ENCODE results near the gene CHPF2. TPM values are rescaled to one million over a fixed set of nuclear protein-coding genes. Genes with fewer than 3 reads are reported as not detected.

The CHPF2 gene
- total RNA-seq, 2 experiments from 2014 or later, result 34.7 to 36.1 TPM

DNA sequence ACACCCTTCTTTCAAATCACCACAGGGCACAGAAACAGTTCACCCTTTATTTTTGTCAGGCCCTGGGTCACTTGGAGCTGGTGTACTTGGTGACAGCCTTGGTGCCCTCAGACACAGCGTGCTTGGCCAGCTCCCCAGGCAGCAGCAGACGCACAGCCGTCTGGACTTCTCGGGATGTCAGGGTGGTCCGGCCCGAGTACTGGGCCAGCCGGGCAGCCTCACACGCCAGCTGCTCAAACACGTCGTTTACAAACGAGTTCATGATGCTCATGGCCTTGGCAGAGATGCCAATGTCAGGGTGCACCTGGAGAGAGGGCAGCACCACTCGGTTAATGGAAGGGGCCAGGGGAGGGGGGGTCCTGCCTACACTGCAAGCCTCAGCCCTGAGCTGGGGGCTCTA, 24.5 kb upstream of the CHPF2 start:
- Mint-ChIP-seq H3K4me3 (peak overlapping the region; percentile 36), H3K27ac (peak overlapping the region; percentile 83), H3K4me1 (ENCODE audit: low read depth) (peaks cover 28% of the 10 kb centered on the region), H3K27me3 (ENCODE audit: low read depth) (peaks cover 19% of the 10 kb centered on the region), H3K36me3 (ENCODE audit: low read depth) (peaks cover 4% of the 10 kb centered on the region), H3K9me3 (ENCODE audit: insufficient read depth) (no peaks in the 10 kb centered on the region)
- POLR2A ChIA-PET, result interaction anchor here (0.8 to 0.9 kb wide), 2 partner anchors 19 to 70 kb away, joined by 3 to 4 read pairs; partner anchors contain the start of gene ABCF2
- CTCF ChIA-PET, result interaction anchor here (0.6 to 3.6 kb wide), 7 partner anchors 36 to 161 kb away, joined by 3 to 16 read pairs (median 3); no protein-coding TSS in a partner anchor
- ATAC-seq (no peak), DNase-seq (no peak)

DNA sequence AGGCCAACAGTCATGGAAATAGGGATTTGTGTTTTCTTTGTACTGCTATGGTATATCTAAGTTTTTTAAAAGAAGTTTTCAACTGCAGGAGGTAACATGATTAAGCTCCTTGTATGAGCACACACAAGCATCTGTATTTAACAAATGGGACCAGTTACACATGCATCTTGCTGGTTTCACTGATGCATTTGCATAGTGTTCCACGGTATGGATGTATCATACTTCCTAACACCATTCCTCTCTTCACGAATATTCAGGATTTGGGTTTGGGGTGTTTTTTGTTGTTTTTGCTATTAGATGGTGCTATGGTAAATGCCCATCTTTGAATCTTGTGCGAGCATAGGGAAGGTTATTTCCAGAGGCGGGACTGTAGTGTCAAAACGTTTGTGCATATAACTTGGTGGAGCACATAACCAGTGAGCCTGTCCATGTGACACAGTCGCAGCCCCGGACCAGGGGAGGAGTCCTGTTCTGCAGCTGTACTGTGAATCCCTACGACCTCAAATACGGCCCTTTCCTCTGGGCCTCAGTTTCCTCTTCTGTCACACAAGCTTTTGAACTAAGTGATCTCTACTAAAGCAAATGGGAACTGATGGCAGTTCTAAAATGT, 23.9 kb upstream of the CHPF2 start:
- ATAC-seq, result no peak
- Mint-ChIP-seq H3K27me3 (ENCODE audit: low read depth) (peaks cover 17% of the 10 kb centered on the region), H3K27ac (no peak overlapping the region), H3K4me1 (ENCODE audit: low read depth) (peaks cover 28% of the 10 kb centered on the region), H3K4me3 (no peak overlapping the region), H3K9me3 (ENCODE audit: insufficient read depth) (no peaks in the 10 kb centered on the region), H3K36me3 (ENCODE audit: low read depth) (peaks cover 10% of the 10 kb centered on the region)
- no peak for DNase-seq
- POLR2A ChIA-PET, result interaction anchor here (0.8 to 0.9 kb wide), 2 partner anchors 18 to 70 kb away, joined by 3 to 4 read pairs; partner anchors contain the start of gene ABCF2
- CTCF ChIA-PET, result interaction anchor here (0.8 to 3.6 kb wide), 5 partner anchors 36 to 160 kb away, joined by 3 to 16 read pairs (median 3); no protein-coding TSS in a partner anchor

DNA sequence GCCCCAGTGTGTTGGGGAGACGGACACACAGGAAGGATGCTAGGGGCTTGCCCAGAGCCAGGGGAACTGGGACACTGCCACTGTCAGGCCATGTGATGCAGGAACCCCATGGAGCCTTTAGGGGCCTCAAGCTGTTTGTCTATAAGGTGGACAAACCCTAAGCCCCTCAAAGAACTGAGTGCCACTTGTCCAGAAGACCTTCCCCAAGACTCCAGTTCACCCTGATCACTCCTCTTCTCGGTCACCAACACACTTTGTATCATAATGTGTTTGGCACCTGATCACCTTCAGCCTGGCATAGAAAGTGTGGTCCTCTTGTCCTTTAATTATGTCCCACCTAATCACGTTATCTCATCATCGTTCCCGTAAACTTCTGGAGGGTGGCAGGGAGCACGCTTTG, 22.7 kb upstream of the CHPF2 start:
- no peak for ATAC-seq
- H3K27ac Mint-ChIP-seq, result peak overlapping the region; percentile 13
- peaks cover 28% of the 10 kb centered on the region for H3K4me1 Mint-ChIP-seq (ENCODE audit: low read depth)
- CTCF ChIA-PET, result no interaction called here
- DNase-seq, result no peak
- POLR2A ChIA-PET, result no interaction called here
- no peak overlapping the region for H3K4me3 Mint-ChIP-seq
- no peaks in the 10 kb centered on the region for H3K9me3 Mint-ChIP-seq (ENCODE audit: insufficient read depth)
- H3K36me3 Mint-ChIP-seq (ENCODE audit: low read depth), result peaks cover 16% of the 10 kb centered on the region
- peaks cover 12% of the 10 kb centered on the region for H3K27me3 Mint-ChIP-seq (ENCODE audit: low read depth)

DNA sequence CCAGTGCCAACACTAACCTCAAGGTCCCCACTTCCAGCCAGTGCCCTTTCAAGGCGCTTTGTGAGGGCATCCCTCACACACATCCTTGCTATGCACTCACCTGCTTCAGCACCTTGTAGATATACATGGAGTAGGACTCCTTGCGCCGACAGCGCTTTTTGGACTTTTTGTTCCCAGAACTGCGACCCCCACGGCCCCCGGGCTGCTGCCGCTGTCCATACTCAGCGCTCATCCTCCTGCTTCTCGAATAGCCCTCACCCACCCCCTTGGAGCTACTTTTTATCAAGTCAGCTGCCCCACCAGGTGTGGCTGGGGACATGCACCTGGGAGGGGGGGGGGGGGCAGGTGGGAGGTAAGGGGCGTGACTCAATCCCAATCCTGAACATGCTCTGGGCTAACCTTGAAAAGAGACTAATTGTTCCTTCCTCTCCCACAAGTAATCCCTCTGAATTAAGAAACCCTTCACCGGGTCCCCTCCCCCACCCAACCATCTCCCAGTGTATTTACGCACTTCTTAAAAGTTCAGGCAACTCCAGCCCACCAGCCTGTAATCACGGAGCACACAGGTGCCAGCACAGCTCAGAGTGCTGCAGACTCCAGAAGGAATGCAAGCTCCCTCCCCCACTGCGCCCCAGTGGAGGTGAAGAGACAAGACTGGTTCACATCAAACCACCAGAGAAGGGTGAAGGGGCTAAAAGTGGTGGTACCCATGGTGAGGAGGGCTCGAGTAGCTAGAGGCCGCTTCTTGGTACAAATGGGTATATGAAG, 22.0 kb upstream of the CHPF2 start, which contains the start of gene H2BK1:
H2BK1 (minus strand) TSS at position 402 of the 768 bp plus-strand sequence; CDS start at position 232, 170 bp downstream.
- Mint-ChIP-seq H3K27ac (peak within 1 kb of the TSS; percentile 21), H3K9me3 (ENCODE audit: insufficient read depth) (no peaks in the 10 kb centered on the region), H3K36me3 (ENCODE audit: low read depth) (peaks cover 21% of the 10 kb centered on the region), H3K27me3 (ENCODE audit: low read depth) (peaks cover 6% of the 10 kb centered on the region), H3K4me1 (ENCODE audit: low read depth) (peaks cover 28% of the 10 kb centered on the region), H3K4me3 (no peak within 1 kb of the TSS)
- no peak for DNase-seq
- ATAC-seq, result no peak
- POLR2A ChIA-PET, result interaction anchor here (1.8 kb wide), 1 partner anchor 22 kb away, joined by 6 read pairs; the partner anchor contains the start of gene CHPF2
- CTCF ChIA-PET, result no interaction called here

DNA sequence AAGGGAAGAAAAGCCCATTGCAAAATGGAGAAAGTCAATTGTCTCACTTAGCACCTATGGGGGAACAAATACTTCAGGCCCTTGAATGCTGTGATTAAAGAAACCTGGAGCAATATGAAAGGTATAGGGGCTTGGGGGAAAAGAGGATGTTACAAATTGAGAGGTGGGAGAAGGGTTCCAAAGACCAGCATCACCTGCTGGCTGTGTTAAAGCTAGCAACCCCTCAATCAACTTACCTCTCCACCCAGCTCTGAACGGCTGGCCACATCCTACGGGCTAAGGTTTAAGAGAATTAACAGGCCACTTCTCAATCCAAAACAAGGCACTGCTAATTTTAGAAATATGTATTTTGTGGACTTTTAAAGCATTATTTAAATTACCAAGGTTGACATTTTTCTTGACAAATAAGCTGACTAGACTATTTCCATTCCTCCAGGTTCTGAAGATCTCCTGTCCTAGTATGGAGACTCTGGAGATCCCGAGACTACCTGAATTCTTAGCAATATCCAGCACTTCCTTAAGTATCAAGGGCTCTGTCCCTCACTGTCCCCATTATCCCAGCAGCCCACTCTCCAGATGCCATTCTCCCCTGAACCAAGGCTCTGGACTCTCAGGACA, 21.0 kb upstream of the CHPF2 start:
- peak overlapping the region; percentile 21 for H3K27ac Mint-ChIP-seq
- no peak overlapping the region for H3K4me3 Mint-ChIP-seq
- POLR2A ChIA-PET, result interaction anchor here (1.8 kb wide), 1 partner anchor 21 kb away, joined by 6 read pairs; the partner anchor contains the start of gene CHPF2
- H3K9me3 Mint-ChIP-seq (ENCODE audit: insufficient read depth), result no peaks in the 10 kb centered on the region
- no peaks in the 10 kb centered on the region for H3K27me3 Mint-ChIP-seq (ENCODE audit: low read depth)
- ATAC-seq (no peak), DNase-seq (no peak)
- H3K4me1 Mint-ChIP-seq (ENCODE audit: low read depth), result peaks cover 24% of the 10 kb centered on the region
- CTCF ChIA-PET, result interaction anchor here (0.8 to 1.7 kb wide), 3 partner anchors 16 to 35 kb away, joined by 3 to 5 read pairs (median 4); partner anchors contain the start of gene ABCF2
- peaks cover 23% of the 10 kb centered on the region for H3K36me3 Mint-ChIP-seq (ENCODE audit: low read depth)

DNA sequence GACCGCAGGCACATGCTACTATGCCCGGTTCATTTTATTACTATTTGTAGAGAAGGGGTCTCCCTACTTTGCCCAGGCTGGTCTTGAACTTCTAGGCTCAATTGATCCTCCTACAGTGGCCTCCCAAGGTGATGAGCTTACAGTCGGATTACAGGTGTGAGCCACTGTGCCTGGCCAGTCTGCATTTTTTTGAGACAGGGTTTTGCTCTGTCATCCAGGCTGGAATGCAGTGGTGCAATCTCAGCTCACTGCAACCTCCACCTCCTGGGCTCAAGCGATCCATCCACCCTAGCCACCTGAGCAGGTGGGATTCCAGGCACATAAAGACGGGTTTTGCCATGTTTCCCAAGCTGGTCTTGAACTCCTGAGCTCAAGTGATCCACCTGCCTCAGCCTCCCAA, 19.7 kb upstream of the CHPF2 start:
- peaks cover 11% of the 10 kb centered on the region for H3K4me1 Mint-ChIP-seq (ENCODE audit: low read depth)
- H3K27me3 Mint-ChIP-seq (ENCODE audit: low read depth), result no peaks in the 10 kb centered on the region
- H3K9me3 Mint-ChIP-seq (ENCODE audit: insufficient read depth), result no peaks in the 10 kb centered on the region
- H3K27ac Mint-ChIP-seq, result no peak overlapping the region
- ATAC-seq (no peak), DNase-seq (no peak)
- ChIA-PET POLR2A (no interaction called here), CTCF (no interaction called here)
- peaks cover 26% of the 10 kb centered on the region for H3K36me3 Mint-ChIP-seq (ENCODE audit: low read depth)
- no peak overlapping the region for H3K4me3 Mint-ChIP-seq

DNA sequence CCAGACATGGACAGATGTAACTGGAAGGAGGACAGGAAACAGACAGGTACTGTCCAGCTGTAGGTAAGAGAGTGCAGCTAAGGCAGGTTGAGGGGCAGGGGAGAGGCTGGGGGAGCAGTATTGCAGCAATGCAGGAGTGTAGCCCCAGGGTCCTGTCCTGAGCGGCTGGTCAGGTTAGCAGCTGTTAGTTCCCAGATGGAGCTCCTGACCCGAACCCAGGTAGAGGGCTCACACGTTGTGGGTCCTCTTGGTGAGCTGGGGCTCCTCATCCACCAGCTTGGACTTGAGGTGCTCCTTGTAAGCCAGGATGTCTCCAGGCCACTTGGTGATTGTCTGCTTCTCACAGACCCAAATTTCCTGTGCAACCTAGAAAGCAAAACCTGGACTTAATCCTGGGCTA, 18.5 kb upstream of the CHPF2 start:
- H3K4me3 Mint-ChIP-seq, result no peak overlapping the region
- H3K27me3 Mint-ChIP-seq (ENCODE audit: low read depth), result no peaks in the 10 kb centered on the region
- H3K4me1 Mint-ChIP-seq (ENCODE audit: low read depth), result no peaks in the 10 kb centered on the region
- ATAC-seq, result no peak
- H3K27ac Mint-ChIP-seq, result no peak overlapping the region
- ChIA-PET POLR2A (interaction anchor here (2.0 kb wide), 1 partner anchor 13 kb away, joined by 7 read pairs; the partner anchor contains the start of gene ABCF2), CTCF (interaction anchor here (1.4 kb wide), 1 partner anchor 13 kb away, joined by 3 read pairs; the partner anchor contains the start of gene ABCF2)
- DNase-seq, result no peak
- no peaks in the 10 kb centered on the region for H3K9me3 Mint-ChIP-seq (ENCODE audit: insufficient read depth)
- H3K36me3 Mint-ChIP-seq (ENCODE audit: low read depth), result peaks cover 38% of the 10 kb centered on the region

DNA sequence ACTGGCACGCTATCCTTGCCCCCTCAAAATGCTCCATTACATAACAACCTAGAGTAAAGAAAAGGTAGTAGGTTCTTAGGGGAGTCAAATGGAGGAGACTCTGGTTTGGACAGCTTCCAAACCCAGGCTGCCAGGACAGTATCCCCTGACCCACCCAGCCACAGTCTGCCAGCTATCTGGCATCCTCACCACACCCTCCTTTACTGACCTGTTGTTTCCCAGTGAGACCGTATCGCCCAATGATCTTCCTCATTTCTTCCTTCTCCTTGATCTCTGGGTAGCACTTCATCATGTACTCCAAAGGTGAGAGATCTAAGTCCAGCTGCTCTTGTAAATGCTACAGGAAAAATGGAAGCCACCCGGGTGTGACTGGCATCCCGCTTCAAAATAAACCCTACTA, 16.9 kb upstream of the CHPF2 start:
- DNase-seq (no peak), ATAC-seq (no peak)
- CTCF ChIA-PET, result no interaction called here
- Mint-ChIP-seq H3K9me3 (ENCODE audit: insufficient read depth) (no peaks in the 10 kb centered on the region), H3K4me1 (ENCODE audit: low read depth) (no peaks in the 10 kb centered on the region), H3K27ac (no peak overlapping the region), H3K27me3 (ENCODE audit: low read depth) (no peaks in the 10 kb centered on the region), H3K4me3 (no peak overlapping the region), H3K36me3 (ENCODE audit: low read depth) (peaks cover 43% of the 10 kb centered on the region)
- POLR2A ChIA-PET, result no interaction called here

DNA sequence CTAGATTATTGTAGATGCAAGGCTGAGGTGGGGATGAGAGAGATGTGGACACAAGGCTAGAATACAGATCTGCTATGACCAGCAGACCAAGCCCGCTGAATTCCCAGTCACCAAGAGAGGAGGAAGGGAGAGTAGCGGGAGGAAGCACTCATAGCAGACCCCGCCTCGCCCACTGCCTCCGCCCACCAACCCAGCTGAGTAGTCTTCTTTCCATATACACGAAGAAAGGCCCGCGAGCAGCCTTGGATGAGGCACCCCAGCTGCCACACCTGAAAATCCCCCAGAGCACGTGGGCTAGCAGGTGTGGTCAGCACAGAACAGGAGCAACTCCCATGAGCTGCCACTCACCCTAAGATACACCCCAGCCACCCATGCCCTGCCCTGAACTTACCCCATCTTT, 14.1 kb upstream of the CHPF2 start:
- CTCF ChIA-PET, result interaction anchor here (1.1 kb wide), 1 partner anchor 26 kb away, joined by 3 read pairs; no protein-coding TSS in a partner anchor
- H3K27me3 Mint-ChIP-seq (ENCODE audit: low read depth), result no peaks in the 10 kb centered on the region
- POLR2A ChIA-PET, result interaction anchor here (0.8 kb wide), 1 partner anchor 9 kb away, joined by 3 read pairs; the partner anchor contains the start of gene ABCF2
- H3K36me3 Mint-ChIP-seq (ENCODE audit: low read depth), result peaks cover 57% of the 10 kb centered on the region
- H3K4me3 Mint-ChIP-seq, result no peak overlapping the region
- ATAC-seq (no peak), DNase-seq (no peak)
- no peak overlapping the region for H3K27ac Mint-ChIP-seq
- H3K4me1 Mint-ChIP-seq (ENCODE audit: low read depth), result no peaks in the 10 kb centered on the region
- H3K9me3 Mint-ChIP-seq (ENCODE audit: insufficient read depth), result no peaks in the 10 kb centered on the region

DNA sequence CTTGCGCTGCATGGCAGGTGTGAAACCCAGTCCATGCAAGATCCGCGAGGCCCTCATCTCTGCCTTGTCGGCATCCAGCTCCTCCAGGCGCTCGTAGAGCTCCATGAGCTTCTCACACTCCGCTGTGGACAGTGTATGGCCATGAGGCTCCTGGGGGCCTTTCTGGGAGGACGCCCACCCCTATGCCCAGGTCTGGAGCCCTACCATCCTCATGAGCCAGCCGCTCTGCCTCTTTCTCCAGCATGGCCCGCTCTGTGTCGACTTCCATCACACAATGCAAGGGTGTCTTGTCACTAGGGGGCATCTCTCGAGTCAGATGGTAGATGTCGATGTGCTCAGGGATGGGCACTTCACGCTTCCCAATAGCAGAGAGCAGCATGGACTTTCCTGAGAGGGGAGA, 8.6 kb upstream of the CHPF2 start:
- Mint-ChIP-seq H3K4me1 (ENCODE audit: low read depth) (peaks cover 32% of the 10 kb centered on the region), H3K36me3 (ENCODE audit: low read depth) (peaks cover 50% of the 10 kb centered on the region), H3K27me3 (ENCODE audit: low read depth) (no peaks in the 10 kb centered on the region), H3K27ac (no peak overlapping the region), H3K4me3 (no peak overlapping the region), H3K9me3 (ENCODE audit: insufficient read depth) (no peaks in the 10 kb centered on the region)
- no peak for DNase-seq
- no peak for ATAC-seq
- CTCF ChIA-PET, result interaction anchor here (5.1 kb wide), 1 partner anchor 20 kb away, joined by 59 read pairs; no protein-coding TSS in a partner anchor
- POLR2A ChIA-PET, result interaction anchor here (1.6 kb wide), 1 partner anchor 20 kb away, joined by 5 read pairs; no protein-coding TSS in a partner anchor

DNA sequence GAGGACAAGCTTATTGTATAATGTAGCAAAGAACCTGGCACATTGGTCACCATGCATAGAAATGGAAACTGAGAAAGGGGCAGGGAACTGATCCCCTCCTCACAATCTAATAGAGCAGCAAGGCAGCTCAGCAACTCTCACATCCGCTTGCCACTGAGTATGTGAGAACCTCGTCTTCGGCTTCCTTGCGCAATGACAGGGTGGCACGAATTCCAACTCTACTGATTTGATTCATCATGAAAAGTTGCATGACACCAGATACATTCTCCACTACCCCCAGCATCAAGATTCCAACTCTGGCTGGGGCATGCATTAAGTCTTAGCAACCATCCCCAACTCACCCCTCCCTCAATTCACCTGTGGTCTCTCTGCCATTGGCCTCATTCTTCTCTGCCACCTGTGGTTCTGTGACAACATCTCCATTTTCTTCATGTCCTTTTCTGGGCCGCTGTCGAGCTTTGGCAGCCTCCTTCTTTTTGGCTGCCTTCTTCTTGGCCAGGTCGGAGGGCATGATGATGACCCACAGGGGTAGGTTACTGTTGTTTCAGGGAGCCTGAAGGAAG, 6.3 kb upstream of the CHPF2 start:
- Mint-ChIP-seq H3K27ac (peak overlapping the region; percentile 97), H3K27me3 (ENCODE audit: low read depth) (no peaks in the 10 kb centered on the region), H3K9me3 (ENCODE audit: insufficient read depth) (no peaks in the 10 kb centered on the region), H3K36me3 (ENCODE audit: low read depth) (peaks cover 38% of the 10 kb centered on the region), H3K4me3 (peak overlapping the region; percentile 99), H3K4me1 (ENCODE audit: low read depth) (peaks cover 32% of the 10 kb centered on the region)
- DNase-seq (no peak), ATAC-seq (no peak)
- ChIA-PET POLR2A (interaction anchor here (1.0 to 1.6 kb wide), 4 partner anchors 12 to 49 kb away, joined by 3 to 11 read pairs (median 6); no protein-coding TSS in a partner anchor), CTCF (interaction anchor here (1.4 to 5.1 kb wide), 3 partner anchors 17 to 208 kb away, joined by 6 to 59 read pairs (median 8); no protein-coding TSS in a partner anchor)

All from activated CD8-positive, alpha-beta T cell treated with anti-CD3 and anti-CD28 coated beads, Interleukin-2, amount 10 ng/mL, durations not matched to agents 7 days and 5 days (primary cell).